Mucosa of stomach (tissue), 1 donor: Measurements from ENCODE around the gene KNDC1.

Experiments used
- H3K27me3 ChIP-seq: one replicate; pipeline ENCODE4 v1.7.0; 2013; ENCODE audit warnings: mild to moderate bottlenecking, low read length; ENCODE audit not compliant: control insufficient read depth, insufficient read depth
- H3K36me3 ChIP-seq: one replicate; pipeline ENCODE4 v1.7.0; 2013; ENCODE audit warnings: low read length; ENCODE audit not compliant: control insufficient read depth, insufficient read depth
- H3K4me1 ChIP-seq: one replicate; pipeline ENCODE4 v1.7.0; 2013; ENCODE audit warnings: mild to moderate bottlenecking, low read length; ENCODE audit not compliant: control insufficient read depth, insufficient read depth
- H3K4me3 ChIP-seq: one replicate; pipeline ENCODE4 v1.7.0; 2013; ENCODE audit warnings: low read length
- H3K9ac ChIP-seq: one replicate; pipeline ENCODE4 v1.7.0; 2013; ENCODE audit warnings: mild to moderate bottlenecking, low read length, moderate library complexity
- H3K9me3 ChIP-seq: one replicate; pipeline ENCODE4 v1.7.0; 2013; ENCODE audit warnings: mild to moderate bottlenecking, low read length, moderate library complexity; ENCODE audit not compliant: control insufficient read depth
- donor health status: Pancreatic carcinoma.

KNDC1 gene

DNA sequence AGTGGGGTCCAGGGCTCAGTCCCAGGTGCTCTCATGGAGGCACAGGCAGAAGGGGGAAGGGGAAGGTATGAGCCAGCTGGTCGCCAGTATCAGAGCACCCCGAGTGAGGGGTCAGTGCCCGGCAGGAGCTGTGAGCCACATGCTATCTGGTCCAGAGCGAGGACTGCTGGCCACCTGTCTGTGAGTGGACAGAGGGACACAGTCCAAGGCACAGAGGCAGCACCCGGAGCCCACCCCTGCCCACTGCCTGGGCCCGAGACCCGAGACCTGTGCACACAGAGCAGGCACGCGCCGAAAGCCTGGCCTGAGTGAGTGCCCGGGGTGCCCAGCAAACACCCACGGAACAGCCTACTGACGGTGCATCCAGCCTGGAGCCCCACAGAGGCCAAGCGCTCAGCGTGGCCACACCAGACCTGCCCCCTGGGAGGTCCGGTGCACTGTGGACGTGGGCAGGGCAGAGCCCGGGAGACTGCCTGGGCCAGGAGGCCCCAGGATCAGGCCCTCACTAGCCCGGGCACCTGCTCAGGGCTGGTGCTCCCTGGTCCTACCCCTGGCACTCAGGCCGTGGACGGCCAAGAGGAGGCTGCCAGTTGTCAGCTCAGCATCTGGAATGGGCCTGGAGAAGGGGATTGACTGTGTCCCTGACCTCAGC lies 42.9 kb upstream of the KNDC1 start:
- Histone ChIP-seq H3K36me3 (no peaks in the 10 kb centered on the region), H3K4me1 (no peaks in the 10 kb centered on the region), H3K9ac (no peak overlapping the region), H3K4me3 (no peak overlapping the region), H3K9me3 (no peaks in the 10 kb centered on the region), H3K27me3 (no peaks in the 10 kb centered on the region)

DNA sequence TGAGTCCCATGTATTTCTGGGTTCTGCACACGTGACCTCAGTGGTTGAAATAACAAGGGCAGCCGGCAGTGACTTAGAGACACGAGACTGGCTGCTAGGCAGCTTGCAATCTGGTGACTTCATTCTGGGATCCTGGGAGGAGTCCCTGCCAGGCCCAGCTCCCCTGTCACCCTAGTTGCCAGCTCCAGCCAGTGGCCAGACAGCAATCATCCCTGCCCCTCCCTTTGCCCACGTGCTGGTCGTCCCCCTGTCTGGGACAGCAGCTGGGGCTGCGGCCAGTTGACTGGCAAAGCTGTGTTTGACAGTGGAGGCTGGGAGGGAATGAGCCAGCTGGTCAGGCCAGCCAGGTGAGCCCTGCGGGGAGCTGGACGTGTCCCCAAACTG lies 42.3 kb upstream of the KNDC1 start:
- Histone ChIP-seq H3K9ac (no peak overlapping the region), H3K4me3 (no peak overlapping the region), H3K4me1 (no peaks in the 10 kb centered on the region), H3K36me3 (no peaks in the 10 kb centered on the region), H3K9me3 (no peaks in the 10 kb centered on the region), H3K27me3 (no peaks in the 10 kb centered on the region)

DNA sequence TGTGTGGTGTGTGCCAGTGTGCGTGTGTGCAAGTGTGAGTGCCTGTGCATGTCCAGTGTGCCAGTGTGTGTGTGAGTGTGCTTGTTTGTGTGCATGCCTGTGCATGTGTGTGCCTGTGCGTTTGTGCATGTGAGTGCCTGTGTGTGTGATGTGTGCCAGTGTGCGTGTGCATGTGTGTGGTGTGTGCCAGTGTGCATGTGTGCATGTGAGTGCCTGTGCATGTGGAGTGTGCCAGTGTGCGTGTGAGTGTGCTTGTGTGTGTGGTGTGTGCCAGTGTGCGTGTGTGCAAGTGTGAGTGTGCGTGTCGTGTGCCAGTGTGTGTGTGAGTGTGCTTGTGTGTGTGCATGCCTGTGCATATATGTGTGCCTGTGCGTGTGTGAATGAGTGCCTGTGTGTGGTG lies 38.5 kb upstream of the KNDC1 start:
- Histone ChIP-seq H3K36me3 (no peaks in the 10 kb centered on the region), H3K9me3 (no peaks in the 10 kb centered on the region), H3K4me3 (no peak overlapping the region), H3K4me1 (no peaks in the 10 kb centered on the region), H3K9ac (no peak overlapping the region), H3K27me3 (peaks cover 5% of the 10 kb centered on the region)

DNA sequence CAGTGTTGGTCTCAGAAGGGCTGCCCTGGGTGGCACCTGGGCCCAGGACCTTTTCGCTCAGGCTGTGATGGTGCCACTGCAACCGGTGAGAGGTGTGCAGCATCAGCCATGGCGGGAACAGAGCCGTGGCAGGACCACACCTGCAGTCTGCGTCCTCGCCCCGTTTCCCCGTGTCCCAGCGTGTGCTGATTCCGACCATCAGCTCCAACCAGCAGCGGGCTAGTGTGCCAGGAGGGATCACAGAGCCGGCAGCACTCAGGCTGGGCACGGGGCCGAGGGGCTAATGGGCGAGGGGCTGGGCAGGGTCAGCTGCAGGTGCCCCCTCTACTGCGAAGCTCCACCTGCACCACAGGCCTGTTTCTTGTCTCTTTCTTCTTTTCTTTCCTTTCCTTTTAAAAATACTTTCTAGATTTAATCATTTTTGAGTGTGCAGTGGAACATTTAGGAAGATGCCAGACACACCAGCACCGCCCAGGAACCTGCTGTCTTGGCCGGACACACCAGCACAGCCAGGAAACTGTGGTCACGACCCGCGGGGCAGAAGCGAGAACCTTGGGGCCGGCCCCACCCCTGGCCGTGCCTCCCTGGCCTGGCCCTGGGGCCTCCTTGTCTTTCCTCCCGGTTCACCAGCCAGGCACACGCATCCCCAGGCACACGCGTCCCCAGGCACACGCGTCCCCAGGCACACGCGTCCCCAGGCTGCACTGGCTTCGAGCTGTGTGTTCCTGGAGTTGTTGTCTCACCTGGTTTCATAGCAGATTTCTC lies 37.7 kb upstream of the KNDC1 start:
- no peaks in the 10 kb centered on the region for H3K9me3 ChIP-seq
- H3K9ac ChIP-seq: no peak overlapping the region
- peaks cover 5% of the 10 kb centered on the region for H3K27me3 ChIP-seq
- no peaks in the 10 kb centered on the region for H3K4me1 ChIP-seq
- H3K4me3 ChIP-seq: no peak overlapping the region
- no peaks in the 10 kb centered on the region for H3K36me3 ChIP-seq

DNA sequence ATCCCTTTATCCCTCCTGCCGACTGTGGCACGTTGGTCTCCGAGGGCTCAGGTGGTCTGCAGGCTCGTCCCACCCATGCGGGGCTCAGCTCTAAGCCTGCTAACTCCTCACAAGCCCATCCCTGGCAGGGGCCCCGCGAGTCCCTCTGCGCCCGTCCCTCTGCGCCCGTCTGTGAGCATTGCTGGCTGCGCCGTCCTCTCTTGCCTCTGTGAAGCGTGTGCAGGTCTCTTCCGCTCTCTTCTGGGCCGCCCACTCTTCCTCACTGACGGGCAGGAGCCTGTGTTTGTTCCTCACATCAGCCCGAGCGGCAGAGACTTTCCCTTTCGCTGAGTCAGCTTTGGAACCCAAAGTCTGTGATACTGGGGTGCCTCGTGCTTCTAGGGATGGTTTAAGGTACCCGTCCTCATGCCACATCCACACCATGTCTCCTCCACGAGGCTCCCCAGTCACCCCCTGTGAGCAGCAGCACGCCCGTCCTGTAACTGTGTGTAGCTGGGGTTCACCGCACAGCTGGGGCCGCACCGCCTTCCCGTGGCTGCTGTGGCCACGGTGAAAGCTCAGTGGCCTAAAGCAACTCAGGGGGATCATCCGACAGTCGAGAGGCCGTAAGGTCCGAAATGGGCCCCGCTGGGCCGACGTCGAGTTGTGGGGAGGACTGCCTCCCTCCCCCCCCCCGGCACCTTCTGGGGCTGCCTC lies 36.8 kb upstream of the KNDC1 start:
- no peak overlapping the region for H3K4me3 ChIP-seq
- H3K27me3 ChIP-seq: peaks cover 5% of the 10 kb centered on the region
- no peaks in the 10 kb centered on the region for H3K9me3 ChIP-seq
- no peaks in the 10 kb centered on the region for H3K4me1 ChIP-seq
- H3K36me3 ChIP-seq: no peaks in the 10 kb centered on the region
- H3K9ac ChIP-seq: no peak overlapping the region

DNA sequence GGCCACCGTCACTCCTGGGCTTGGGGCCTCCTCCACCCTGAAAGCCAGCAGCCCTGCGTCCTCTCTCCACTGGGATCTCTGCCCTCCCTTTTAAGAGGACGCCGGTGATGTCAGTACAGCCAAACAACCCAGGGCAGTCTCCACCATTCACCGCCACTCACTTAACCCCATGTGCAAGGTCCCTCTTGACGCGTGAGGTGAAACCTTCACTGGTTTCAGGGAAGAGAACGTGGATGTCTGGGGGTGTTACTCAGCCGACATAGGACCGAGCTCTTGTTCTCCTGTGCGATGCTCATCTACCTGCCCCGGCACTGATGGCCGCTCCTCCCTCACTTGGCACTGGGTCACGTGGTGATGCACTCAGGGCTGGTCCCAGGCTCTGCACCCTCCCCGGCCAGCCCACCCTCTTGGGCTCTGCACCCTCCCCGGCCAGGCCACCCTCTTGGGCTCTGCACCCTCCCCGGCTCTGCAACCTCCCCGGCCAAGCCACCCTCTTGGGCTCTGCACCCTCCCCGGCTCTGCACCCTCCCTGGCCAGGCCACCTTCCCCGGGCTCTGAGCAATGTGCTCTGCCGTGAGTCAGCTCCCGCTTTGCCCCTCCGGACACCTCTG lies 36.2 kb upstream of the KNDC1 start:
- Histone ChIP-seq H3K9me3 (no peaks in the 10 kb centered on the region), H3K9ac (no peak overlapping the region), H3K27me3 (peaks cover 5% of the 10 kb centered on the region), H3K4me1 (no peaks in the 10 kb centered on the region), H3K36me3 (no peaks in the 10 kb centered on the region), H3K4me3 (no peak overlapping the region)

DNA sequence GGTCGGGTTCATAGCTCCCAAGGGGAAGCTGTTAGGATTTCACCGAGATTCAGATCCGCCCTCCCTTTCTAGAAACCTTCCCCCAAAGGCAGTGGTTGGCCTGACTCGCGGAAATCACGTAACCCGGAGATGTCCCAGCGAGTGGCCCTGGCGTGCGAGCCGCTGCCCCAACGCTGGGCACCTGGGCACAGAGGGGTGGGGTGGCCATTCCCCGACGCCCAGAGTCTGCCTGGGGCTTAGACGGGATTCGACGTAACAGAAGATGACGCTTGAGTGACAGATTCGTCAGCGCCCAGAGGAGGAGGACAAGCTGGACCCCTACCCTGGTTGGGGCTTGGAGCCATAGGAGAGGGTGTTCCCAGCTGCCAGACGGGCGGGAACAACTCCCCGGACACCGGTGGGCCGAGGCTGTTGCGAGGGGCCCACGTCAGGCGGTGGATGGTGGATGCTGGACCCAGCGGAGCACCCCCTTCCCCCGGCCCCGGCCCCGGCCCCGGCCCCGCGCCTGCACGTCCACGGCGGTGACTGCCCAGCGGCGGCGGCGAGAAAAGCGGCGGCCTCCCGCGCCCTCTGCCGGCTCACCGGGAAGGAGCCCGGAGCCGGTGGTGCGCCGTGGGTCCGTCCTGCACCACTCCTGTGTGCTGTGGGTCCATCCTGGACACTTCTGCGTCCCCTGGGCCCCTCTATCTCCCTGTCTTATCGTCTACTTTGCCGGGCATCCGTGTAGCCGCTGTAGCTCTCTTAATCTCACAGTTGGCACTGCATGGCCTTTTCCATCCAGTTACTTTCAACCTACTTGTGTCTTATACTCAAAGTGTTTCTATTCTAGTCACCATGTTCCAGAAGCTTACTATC lies 35.4 kb upstream of the KNDC1 start:
- peaks cover 5% of the 10 kb centered on the region for H3K27me3 ChIP-seq
- no peaks in the 10 kb centered on the region for H3K36me3 ChIP-seq
- H3K4me3 ChIP-seq: no peak overlapping the region
- H3K4me1 ChIP-seq: no peaks in the 10 kb centered on the region
- H3K9me3 ChIP-seq: no peaks in the 10 kb centered on the region
- no peak overlapping the region for H3K9ac ChIP-seq

DNA sequence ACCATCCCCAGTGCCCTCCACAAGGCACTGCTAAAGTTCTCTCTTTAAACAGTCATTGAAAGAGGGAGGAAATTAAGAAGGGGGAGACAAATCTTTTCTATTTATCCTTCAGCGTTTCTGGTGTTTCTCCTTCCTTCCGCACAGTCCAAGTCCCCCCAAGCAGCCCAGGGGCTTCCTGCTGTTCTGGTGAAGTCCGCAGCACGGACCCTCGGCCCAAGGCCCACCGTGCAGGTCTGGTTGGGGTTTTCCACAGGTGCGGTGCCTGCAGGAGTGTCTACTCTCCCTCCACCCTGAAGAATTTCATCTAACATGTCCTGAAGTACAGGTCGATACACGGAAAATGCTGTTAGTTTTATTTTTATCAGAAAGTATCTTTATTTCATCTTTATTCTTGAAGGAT lies 34.1 kb upstream of the KNDC1 start:
- no peaks in the 10 kb centered on the region for H3K36me3 ChIP-seq
- no peak overlapping the region for H3K4me3 ChIP-seq
- H3K9ac ChIP-seq: no peak overlapping the region
- H3K27me3 ChIP-seq: peaks cover 5% of the 10 kb centered on the region
- H3K4me1 ChIP-seq: no peaks in the 10 kb centered on the region
- no peaks in the 10 kb centered on the region for H3K9me3 ChIP-seq

DNA sequence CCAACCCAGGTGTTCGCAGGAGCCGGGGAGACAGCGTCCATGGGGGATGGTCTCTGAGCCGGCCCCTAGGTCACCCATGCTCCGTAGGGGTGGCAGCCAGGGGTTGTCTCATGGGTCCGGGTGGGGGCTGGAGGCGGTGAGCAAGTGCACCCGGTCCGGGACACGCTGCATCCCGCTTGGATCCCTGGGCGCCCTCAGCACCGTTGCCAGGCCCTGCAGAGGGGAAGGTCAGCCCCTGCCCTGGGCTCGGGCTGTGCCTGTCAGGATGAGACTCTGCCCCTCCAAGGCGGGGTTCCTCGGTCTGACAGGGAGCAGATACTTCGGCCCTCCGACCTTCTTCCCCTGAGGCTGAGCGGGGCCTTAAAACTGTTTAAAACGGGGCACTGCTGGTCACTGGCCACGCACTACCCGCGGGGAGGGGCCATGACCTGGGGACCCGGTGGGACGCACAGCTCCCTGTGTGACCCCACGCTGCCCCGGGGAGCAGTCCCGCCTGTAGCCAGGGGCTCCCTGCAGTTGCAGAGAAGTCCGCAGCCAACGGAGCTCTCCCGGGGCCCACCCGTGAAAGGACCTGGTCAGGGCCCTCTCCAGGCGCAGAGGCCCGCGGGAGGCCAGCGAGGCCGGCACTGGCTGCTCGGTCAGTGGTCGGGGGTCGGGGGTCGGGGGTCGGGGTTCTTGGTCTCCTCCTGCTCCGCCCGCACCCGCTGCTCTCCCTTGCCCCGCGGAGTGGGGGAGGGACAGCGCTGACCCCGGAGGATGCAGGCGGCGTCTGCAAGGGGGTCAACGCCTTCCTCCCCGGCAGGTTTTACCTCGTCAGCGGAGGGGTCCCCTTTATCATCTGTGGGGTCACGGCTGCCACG lies 33.4 kb upstream of the KNDC1 start:
- Histone ChIP-seq H3K4me1 (no peaks in the 10 kb centered on the region), H3K36me3 (no peaks in the 10 kb centered on the region), H3K9me3 (no peaks in the 10 kb centered on the region), H3K27me3 (peaks cover 5% of the 10 kb centered on the region), H3K9ac (no peak overlapping the region), H3K4me3 (no peak overlapping the region)

DNA sequence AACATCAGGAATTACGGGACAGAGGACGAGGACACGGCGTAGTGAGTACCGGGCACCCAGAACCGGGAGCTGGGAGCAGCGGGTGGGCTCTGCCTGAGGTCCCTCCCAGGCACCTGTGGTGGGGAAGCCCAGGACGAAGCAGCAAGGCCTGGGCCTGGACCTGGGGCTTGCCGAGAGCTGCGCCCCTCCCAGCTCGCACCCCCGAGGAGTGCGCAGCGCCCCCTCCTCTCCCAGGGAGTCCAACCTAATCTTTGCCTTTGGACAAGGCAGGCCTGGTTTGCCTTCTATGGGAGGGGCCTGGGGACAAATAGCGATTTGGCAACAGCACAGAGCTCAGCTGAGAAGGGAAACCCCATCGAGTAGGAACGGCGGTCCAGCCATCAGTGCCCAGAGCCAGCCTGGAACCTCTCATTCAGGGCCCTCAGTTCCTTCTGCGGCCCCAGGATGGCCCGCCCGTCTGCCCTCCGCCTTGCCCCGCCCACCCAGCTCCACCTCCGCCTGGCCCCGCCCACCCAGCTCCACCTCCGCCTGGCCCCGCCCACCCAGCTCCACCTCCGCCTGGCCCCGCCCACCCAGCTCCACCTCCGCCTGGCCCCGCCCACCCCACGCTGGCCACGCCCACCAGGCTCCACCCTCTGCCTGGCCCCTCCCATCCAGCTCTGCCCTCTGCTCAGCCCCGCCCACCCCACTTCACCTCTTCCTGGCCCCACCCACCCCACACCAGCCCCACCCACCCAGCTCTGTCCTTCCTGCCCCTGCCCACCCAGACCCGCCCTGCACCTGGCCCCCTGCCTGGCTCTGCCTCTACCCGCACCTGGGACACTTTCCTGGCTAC lies 32.5 kb upstream of the KNDC1 start:
- Histone ChIP-seq H3K4me3 (no peak overlapping the region), H3K36me3 (no peaks in the 10 kb centered on the region), H3K9me3 (no peaks in the 10 kb centered on the region), H3K27me3 (peaks cover 5% of the 10 kb centered on the region), H3K4me1 (no peaks in the 10 kb centered on the region), H3K9ac (no peak overlapping the region)
